Trophoblast cell (in vitro differentiated cells and primary cell): ENCODE results near the gene MEAK7.
"Not testable (repeated sequence)": the region's sequence is repeated elsewhere in the genome, so short reads cannot be mapped to it uniquely, and the experiment has no call there.

Experiments used
- DNase-seq, 2 donors: peaks; one replicate each; pipeline ENCODE4 v3.0.0-alpha.2; 2016
- H2AFZ ChIP-seq: 2 replicates; pipeline ENCODE4 v1.6.1; 2013; ENCODE audit warnings: low read length, moderate library complexity, mild to moderate bottlenecking; ENCODE audit not compliant: insufficient read depth, poor library complexity
- H2AK5ac ChIP-seq: 2 replicates; pipeline ENCODE4 v1.6.1; 2013; ENCODE audit warnings: mild to moderate bottlenecking, low read length
- H2BK120ac ChIP-seq: 2 replicates; pipeline ENCODE4 v1.6.1; 2013; ENCODE audit warnings: low read length, mild to moderate bottlenecking, moderate library complexity; ENCODE audit not compliant: insufficient read depth, poor library complexity
- H2BK12ac ChIP-seq: 2 replicates; pipeline ENCODE4 v1.6.1; 2013; ENCODE audit warnings: mild to moderate bottlenecking, low read length, moderate library complexity
- H2BK5ac ChIP-seq: 2 replicates; pipeline ENCODE4 v1.6.1; 2013; ENCODE audit warnings: low read length, low read depth, moderate library complexity, mild to moderate bottlenecking; ENCODE audit not compliant: poor library complexity
- H3K14ac ChIP-seq: 2 replicates; pipeline ENCODE4 v1.6.1; 2013; ENCODE audit warnings: mild to moderate bottlenecking, low read length
- H3K18ac ChIP-seq: 2 replicates; pipeline ENCODE4 v1.6.1; 2013; ENCODE audit warnings: mild to moderate bottlenecking, low read length
- H3K23ac ChIP-seq: 2 replicates; pipeline ENCODE4 v1.6.1; 2013; ENCODE audit warnings: low read length
- H3K27ac ChIP-seq: 2 replicates; pipeline ENCODE4 v1.5.1; 2013; ENCODE audit warnings: low read depth, mild to moderate bottlenecking, inconsistent platforms, low read length, moderate library complexity
- H3K27me3 ChIP-seq: 2 replicates; pipeline ENCODE4 v1.6.1; 2013; ENCODE audit warnings: inconsistent platforms, mild to moderate bottlenecking, low read length, moderate library complexity; ENCODE audit not compliant: insufficient read depth
- H3K36me3 ChIP-seq, 2 experiments: 1 replicate in 1 of 2; 2 replicates in 1 of 2; pipeline ENCODE4 v1.6.1; 2013; ENCODE audit warnings: low read length in 2 of 2, mild to moderate bottlenecking in 2 of 2, moderate library complexity in 1 of 2; ENCODE audit not compliant: insufficient read depth in 2 of 2, control insufficient read depth in 1 of 2
- H3K4ac ChIP-seq: 2 replicates; pipeline ENCODE4 v1.6.1; 2013; ENCODE audit warnings: low read depth, mild to moderate bottlenecking, low read length, moderate library complexity
- H3K4me1 ChIP-seq, 2 experiments: 1 replicate in 1 of 2; 2 replicates in 1 of 2; pipeline ENCODE4 v1.6.1; 2013; ENCODE audit warnings: low read length in 2 of 2, mild to moderate bottlenecking in 2 of 2, moderate library complexity in 1 of 2; ENCODE audit not compliant: insufficient read depth in 2 of 2, control insufficient read depth in 1 of 2
- H3K4me2 ChIP-seq: 2 replicates; pipeline ENCODE4 v1.6.1; 2013; ENCODE audit warnings: inconsistent platforms, mild to moderate bottlenecking, low read length, moderate library complexity
- H3K4me3 ChIP-seq: 2 replicates; pipeline ENCODE4 v1.5.1; 2013; ENCODE audit warnings: mild to moderate bottlenecking, low read depth, low read length, inconsistent platforms
- H3K79me1 ChIP-seq: one replicate; pipeline ENCODE4 v1.6.1; 2013; ENCODE audit warnings: low read length
- H3K79me2 ChIP-seq: 2 replicates; pipeline ENCODE4 v1.6.1; 2013; ENCODE audit warnings: low read length, mild to moderate bottlenecking; ENCODE audit not compliant: control insufficient read depth, insufficient read depth, poor library complexity
- H3K9ac ChIP-seq: 2 replicates; pipeline ENCODE4 v1.6.1; 2013; ENCODE audit warnings: mild to moderate bottlenecking, low read length
- H3K9me3 ChIP-seq: 2 replicates; pipeline ENCODE4 v1.6.1; 2013; ENCODE audit warnings: low read depth, mild to moderate bottlenecking, control low read depth, inconsistent platforms, low read length; ENCODE audit not compliant: insufficient read depth
- H4K12ac ChIP-seq: 2 replicates; pipeline ENCODE4 v1.6.1; 2013; ENCODE audit warnings: low read depth, mild to moderate bottlenecking, low read length, moderate library complexity
- H4K8ac ChIP-seq: 2 replicates; pipeline ENCODE4 v1.6.1; 2013; ENCODE audit warnings: low read depth, mild to moderate bottlenecking, low read length, moderate library complexity
- H4K91ac ChIP-seq: one replicate; pipeline ENCODE4 v1.6.1; 2013; ENCODE audit warnings: low read depth, mild to moderate bottlenecking, low read length, moderate library complexity
- WGBS: extraction: QIAGEN DNeasy Blood & Tissue Kit; methylation state at CpG from one replicate; pipeline ENCODE4 v1.1.7; 2013; ENCODE audit warnings: missing lambda C conversion rate; ENCODE audit not compliant: insufficient read length, insufficient coverage; ENCODE audit errors: extremely low coverage; 5-methylcytosine and 5-hydroxymethylcytosine counted together

MEAK7 gene

GRCh38 chr16:84527532-84528269 is 23.2 kb upstream of the MEAK7 start:
- no peak overlapping the region for H4K12ac ChIP-seq
- H3K18ac ChIP-seq = no peak overlapping the region
- H3K36me3 ChIP-seq = no peaks in the 10 kb centered on the region
- peaks cover 8 to 11% of the 10 kb centered on the region in 2 experiments for H3K4me1 ChIP-seq
- H2BK120ac ChIP-seq = no peak overlapping the region
- H3K9ac ChIP-seq = no peak overlapping the region
- no peak overlapping the region for H3K27ac ChIP-seq
- H3K79me2 ChIP-seq = peaks cover 5% of the 10 kb centered on the region
- peak in 1 of 2 donors; percentile 51 for DNase-seq
- WGBS = no CpG with 5 or more reads among the region's 11 CpGs
- no peak overlapping the region for H3K4me3 ChIP-seq
- H4K8ac ChIP-seq = no peak overlapping the region
- no peak overlapping the region for H2BK12ac ChIP-seq
- peaks cover 2% of the 10 kb centered on the region for H3K9me3 ChIP-seq
- no peak overlapping the region for H3K4ac ChIP-seq
- H3K4me2 ChIP-seq = no peak overlapping the region
- no peak overlapping the region for H2BK5ac ChIP-seq
- no peak overlapping the region for H2AFZ ChIP-seq
- H3K23ac ChIP-seq = no peak overlapping the region
- no peak overlapping the region for H4K91ac ChIP-seq
- no peak overlapping the region for H3K14ac ChIP-seq
- peaks cover 10% of the 10 kb centered on the region for H3K79me1 ChIP-seq
- no peaks in the 10 kb centered on the region for H3K27me3 ChIP-seq
- H2AK5ac ChIP-seq = no peak overlapping the region

GRCh38 chr16:84526794-84527531 is 22.5 kb upstream of the MEAK7 start:
- H3K36me3 ChIP-seq = no peaks in the 10 kb centered on the region
- DNase-seq = peak in 1 of 2 donors; percentile 40

GRCh38 chr16:84524941-84525581 is 20.6 kb upstream of the MEAK7 start:
- H3K4me1 ChIP-seq, H3K27me3 ChIP-seq, H3K9ac ChIP-seq, H2BK120ac ChIP-seq, DNase-seq, H2AFZ ChIP-seq, H3K36me3 ChIP-seq, H2AK5ac ChIP-seq, H3K79me2 ChIP-seq, H2BK12ac ChIP-seq, H3K79me1 ChIP-seq, H3K18ac ChIP-seq, H4K91ac ChIP-seq, H3K4me2 ChIP-seq, H3K4me3 ChIP-seq, H3K14ac ChIP-seq, H3K9me3 ChIP-seq, H3K23ac ChIP-seq, H3K27ac ChIP-seq, H4K8ac ChIP-seq, H4K12ac ChIP-seq, H3K4ac ChIP-seq, H2BK5ac ChIP-seq: not testable (repeated sequence)
- WGBS = no CpG with 5 or more reads among the region's 21 CpGs

More at GRCh38 chr16:84526794-84527531, 22.5 kb upstream of the MEAK7 start:
- Histone ChIP-seq H3K4me3 (no peak overlapping the region), H4K91ac (no peak overlapping the region), H3K18ac (no peak overlapping the region), H2AFZ (no peak overlapping the region), H3K4ac (no peak overlapping the region), H3K79me1 (peaks cover 9% of the 10 kb centered on the region), H2AK5ac (no peak overlapping the region), H3K23ac (no peak overlapping the region), H3K4me2 (no peak overlapping the region), H2BK120ac (no peak overlapping the region), H3K79me2 (peaks cover 5% of the 10 kb centered on the region), H2BK5ac (no peak overlapping the region), H4K12ac (no peak overlapping the region), H3K4me1 (peaks cover 8% of the 10 kb centered on the region in 2 experiments), H2BK12ac (peak overlapping the region; percentile 9), H3K14ac (no peak overlapping the region), H3K9me3 (peaks cover 2% of the 10 kb centered on the region), H4K8ac (no peak overlapping the region), H3K9ac (no peak overlapping the region), H3K27ac (no peak overlapping the region), H3K27me3 (no peaks in the 10 kb centered on the region)
- WGBS = no CpG with 5 or more reads among the region's 29 CpGs

- H2AFZ ChIP-seq = no peak overlapping the region
- H3K18ac ChIP-seq = no peak overlapping the region
- H3K14ac ChIP-seq = no peak overlapping the region
- peaks cover 2% of the 10 kb centered on the region for H3K9me3 ChIP-seq
- DNase-seq = no peak
- H3K36me3 ChIP-seq = no peaks in the 10 kb centered on the region
- H4K91ac ChIP-seq = no peak overlapping the region
- H3K9ac ChIP-seq = no peak overlapping the region
- H3K4me2 ChIP-seq = no peak overlapping the region
- no peak overlapping the region for H3K4ac ChIP-seq
- H3K79me2 ChIP-seq = no peaks in the 10 kb centered on the region
- no CpG with 5 or more reads among the region's 14 CpGs for WGBS
- H3K79me1 ChIP-seq = no peaks in the 10 kb centered on the region
- no peak overlapping the region for H4K12ac ChIP-seq
- H2AK5ac ChIP-seq = no peak overlapping the region
- H4K8ac ChIP-seq = no peak overlapping the region
- H3K23ac ChIP-seq = no peak overlapping the region
- no peaks in the 10 kb centered on the region for H3K4me1 ChIP-seq
- no peak overlapping the region for H2BK5ac ChIP-seq
- H3K27ac ChIP-seq = no peak overlapping the region
- no peaks in the 10 kb centered on the region for H3K27me3 ChIP-seq
- no peak overlapping the region for H3K4me3 ChIP-seq
- no peak overlapping the region for H2BK12ac ChIP-seq
- H2BK120ac ChIP-seq = no peak overlapping the region
Observed at GRCh38 chr16:84524346-84524920, 20.0 kb upstream of the MEAK7 start.
